ENCODE data around the gene STYXL2.

Gene STYXL2

GRCh38 chr1:167109125-167109524 is 15.2 kb downstream of the STYXL2 start:
- no peak for TF ChIP-seq FOXP2 (optimal IDR thresholded peaks at IDR 0.05; ENCODE audit: borderline replicate concordance, extremely low read depth, extremely low read length, insufficient read depth)
- no peak for TF ChIP-seq SIN3A (IDR thresholded peaks at IDR 0.05; ENCODE audit: borderline replicate concordance, insufficient read depth, low read length)
- TF ChIP-seq POLR2AphosphoS5 (IDR thresholded peaks at IDR 0.05; ENCODE audit: low read depth, low read length): no peak
- no peak for TF ChIP-seq REST (IDR thresholded peaks at IDR 0.05; ENCODE audit: insufficient read depth in 1 of 2, low read depth in 2 of 2, low read length in 2 of 2)
- TF ChIP-seq TAF1 (IDR thresholded peaks at IDR 0.05; ENCODE audit: borderline replicate concordance, insufficient read depth, low read length): no peak

- TF ChIP-seq REST (IDR thresholded peaks at IDR 0.05; ENCODE audit: insufficient read depth in 1 of 2, low read depth in 2 of 2, low read length in 2 of 2) (no peak), FOXP2 (optimal IDR thresholded peaks at IDR 0.05; ENCODE audit: borderline replicate concordance, extremely low read depth, extremely low read length, insufficient read depth) (no peak), POLR2AphosphoS5 (IDR thresholded peaks at IDR 0.05; ENCODE audit: low read depth, low read length) (no peak), SIN3A (IDR thresholded peaks at IDR 0.05; ENCODE audit: borderline replicate concordance, insufficient read depth, low read length) (no peak), TAF1 (IDR thresholded peaks at IDR 0.05; ENCODE audit: borderline replicate concordance, insufficient read depth, low read length) (no peak)
Measured at GRCh38 chr1:167110586-167110985, 16.7 kb downstream of the STYXL2 start.

- TF ChIP-seq SIN3A (IDR thresholded peaks at IDR 0.05; ENCODE audit: borderline replicate concordance, insufficient read depth, low read length) (no peak), FOXP2 (optimal IDR thresholded peaks at IDR 0.05; ENCODE audit: borderline replicate concordance, extremely low read depth, extremely low read length, insufficient read depth) (no peak), POLR2AphosphoS5 (IDR thresholded peaks at IDR 0.05; ENCODE audit: low read depth, low read length) (no peak), REST (IDR thresholded peaks at IDR 0.05; ENCODE audit: insufficient read depth in 1 of 2, low read depth in 2 of 2, low read length in 2 of 2) (no peak), TAF1 (IDR thresholded peaks at IDR 0.05; ENCODE audit: borderline replicate concordance, insufficient read depth, low read length) (no peak)
Measured at GRCh38 chr1:167111868-167112709, 18.2 kb downstream of the STYXL2 start.

GRCh38 chr1:167114725-167115124 is 20.9 kb downstream of the STYXL2 start:
- TF ChIP-seq TAF1 (IDR thresholded peaks at IDR 0.05; ENCODE audit: borderline replicate concordance, insufficient read depth, low read length): no peak
- TF ChIP-seq POLR2AphosphoS5 (IDR thresholded peaks at IDR 0.05; ENCODE audit: low read depth, low read length): no peak
- TF ChIP-seq SIN3A (IDR thresholded peaks at IDR 0.05; ENCODE audit: borderline replicate concordance, insufficient read depth, low read length): no peak
- TF ChIP-seq FOXP2 (optimal IDR thresholded peaks at IDR 0.05; ENCODE audit: borderline replicate concordance, extremely low read depth, extremely low read length, insufficient read depth): no peak
- TF ChIP-seq REST (IDR thresholded peaks at IDR 0.05; ENCODE audit: insufficient read depth in 1 of 2, low read depth in 2 of 2, low read length in 2 of 2): no peak
